GM19025 (cell line): ENCODE data around the gene A2M.
"Not testable (repeated sequence)": the region's sequence is repeated elsewhere in the genome, so short reads cannot be mapped to it uniquely, and the experiment has no call there.

Experiments
- ATAC-seq: cut with Tn5 transposase; IDR thresholded peaks from one replicate; pipeline ENCODE4 v1.9.1; 2021; ENCODE audit warnings: mild to moderate bottlenecking, low read depth, moderate library complexity; ENCODE audit not compliant: unreplicated experiment

The A2M gene

GRCh38 chr12:9115731-9116559, at the start of gene A2M:
Gene A2M, minus strand, starts transcription at chr12:9115919. Its CDS starts 70 bp downstream, at chr12:9115849.
- ATAC-seq: no peak

- ATAC-seq: no peak
Measured at GRCh38 chr12:9163392-9163791, 47.7 kb upstream of the A2M start.

DNA sequence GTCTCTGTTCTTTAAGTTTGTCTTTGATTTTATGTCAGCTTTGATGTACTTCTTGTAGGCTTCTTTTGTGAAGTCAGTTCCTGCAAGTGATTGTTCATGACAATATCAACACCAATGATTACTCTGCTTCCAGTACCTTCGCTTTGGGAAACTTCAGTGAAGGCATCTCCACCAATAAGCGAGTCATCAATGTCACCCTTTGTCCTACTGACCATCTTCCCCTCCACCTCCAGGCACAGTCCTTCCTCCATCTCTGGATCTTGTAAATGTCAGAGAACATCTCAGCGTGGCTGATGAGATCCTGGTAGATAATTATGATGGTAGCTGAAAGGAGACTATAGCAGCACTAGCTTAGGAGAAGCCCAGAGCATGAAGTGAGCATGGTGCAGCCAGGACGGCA, 40.4 kb upstream of the A2M start:
- ATAC-seq: no peak

- ATAC-seq: no peak
Measured at GRCh38 chr12:9149372-9149771, 33.7 kb upstream of the A2M start.

DNA sequence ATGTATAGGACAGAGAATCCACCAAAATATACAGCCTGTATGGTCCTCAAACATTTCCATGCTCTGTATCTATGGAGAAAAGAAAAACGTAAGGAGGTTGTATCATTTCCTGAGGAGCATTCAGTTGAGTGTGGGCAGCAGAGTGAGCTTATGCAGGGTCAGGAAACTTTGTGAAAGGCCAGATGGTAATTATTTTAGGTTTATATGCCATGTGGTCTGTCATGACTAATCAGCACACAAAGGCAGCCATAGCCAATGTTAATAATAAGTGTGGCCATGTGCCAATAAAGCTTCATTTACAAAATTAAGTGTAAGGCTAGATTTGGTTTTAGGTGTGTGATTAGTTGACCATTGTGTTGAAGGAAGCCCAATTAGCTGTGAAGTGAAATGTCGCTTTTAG, 33.2 kb upstream of the A2M start:
- ATAC-seq: no peak

GRCh38 chr12:9147461-9147860, 31.7 kb upstream of the A2M start:
- no peak for ATAC-seq

DNA sequence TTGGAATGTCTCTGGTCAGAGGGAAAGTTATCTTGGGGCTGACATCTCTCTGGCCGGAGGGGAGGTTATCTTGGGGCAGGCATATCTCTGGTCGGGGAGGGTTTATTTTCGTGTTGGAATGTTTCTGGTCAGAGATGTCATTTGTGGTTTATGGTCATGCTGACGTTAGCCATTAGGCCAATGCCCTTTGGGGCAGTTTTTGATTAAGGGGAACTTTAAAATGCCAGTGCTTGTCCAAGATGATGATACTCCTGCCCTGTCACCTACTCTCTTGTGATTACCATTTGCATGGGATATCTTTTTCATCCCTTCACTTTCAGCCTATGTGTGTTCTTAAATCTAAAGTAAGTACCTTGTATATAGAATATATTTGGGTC, 29.0 kb upstream of the A2M start:
- no peak for ATAC-seq

GRCh38 chr12:9143929-9144729, 28.4 kb upstream of the A2M start:
- ATAC-seq: no peak

DNA sequence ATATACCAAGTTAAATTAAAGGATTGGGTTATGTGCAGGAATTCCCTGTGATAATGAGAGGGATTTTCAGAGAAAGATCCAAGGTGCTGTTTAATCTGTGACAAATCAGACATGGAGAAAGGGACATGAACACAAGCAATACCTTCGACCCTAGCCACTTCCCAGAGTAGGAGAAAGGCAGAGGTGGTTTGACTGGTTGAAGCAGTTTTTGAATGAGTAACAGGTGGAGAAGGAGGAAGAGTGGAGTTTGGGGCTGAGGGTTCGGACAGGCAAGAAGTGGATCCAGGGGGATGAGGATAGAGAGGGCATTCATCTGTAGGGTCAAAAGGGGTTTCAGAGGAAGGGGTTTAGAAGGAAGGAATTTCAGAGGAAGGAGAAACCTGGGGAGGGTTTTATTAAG, 27.4 kb upstream of the A2M start:
- ATAC-seq: no peak

DNA sequence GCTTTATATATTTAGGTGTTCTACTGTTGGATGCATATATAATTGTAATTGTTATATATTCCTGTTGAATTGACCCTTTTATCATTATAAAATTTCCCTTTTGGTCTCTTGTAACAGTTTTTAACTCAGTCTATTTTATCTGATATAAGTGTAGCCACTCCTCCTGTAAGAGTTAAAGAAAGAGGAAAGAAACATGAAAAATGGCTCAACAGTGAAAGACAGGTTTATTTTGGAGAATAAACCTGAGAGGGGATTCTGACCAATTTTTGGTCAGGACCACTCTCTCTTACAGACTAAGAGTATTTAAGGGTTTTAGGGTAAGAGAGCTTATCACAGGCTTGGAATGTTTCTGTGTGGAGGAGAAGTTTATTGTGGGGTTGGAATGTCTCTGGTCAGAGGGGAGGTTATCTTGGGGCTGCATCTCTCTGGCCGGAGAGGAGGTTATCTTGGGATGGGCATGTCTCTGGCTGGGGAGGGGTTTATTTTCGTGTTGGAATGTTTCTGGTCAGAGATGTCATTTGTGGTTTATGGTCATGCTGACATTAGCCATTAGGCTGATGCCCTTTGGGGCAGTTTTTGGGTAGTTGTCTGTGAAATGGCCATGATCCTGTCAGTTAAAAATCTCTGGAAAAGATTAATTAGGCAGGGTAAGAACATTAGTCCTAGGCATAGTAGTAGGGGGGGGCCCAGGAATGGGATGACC, 24.0 kb upstream of the A2M start:
- not testable (repeated sequence) for ATAC-seq

GRCh38 chr12:9135903-9136310, 20.2 kb upstream of the A2M start:
- ATAC-seq: no peak

GRCh38 chr12:9134981-9135628, 19.4 kb upstream of the A2M start:
- ATAC-seq: no peak

DNA sequence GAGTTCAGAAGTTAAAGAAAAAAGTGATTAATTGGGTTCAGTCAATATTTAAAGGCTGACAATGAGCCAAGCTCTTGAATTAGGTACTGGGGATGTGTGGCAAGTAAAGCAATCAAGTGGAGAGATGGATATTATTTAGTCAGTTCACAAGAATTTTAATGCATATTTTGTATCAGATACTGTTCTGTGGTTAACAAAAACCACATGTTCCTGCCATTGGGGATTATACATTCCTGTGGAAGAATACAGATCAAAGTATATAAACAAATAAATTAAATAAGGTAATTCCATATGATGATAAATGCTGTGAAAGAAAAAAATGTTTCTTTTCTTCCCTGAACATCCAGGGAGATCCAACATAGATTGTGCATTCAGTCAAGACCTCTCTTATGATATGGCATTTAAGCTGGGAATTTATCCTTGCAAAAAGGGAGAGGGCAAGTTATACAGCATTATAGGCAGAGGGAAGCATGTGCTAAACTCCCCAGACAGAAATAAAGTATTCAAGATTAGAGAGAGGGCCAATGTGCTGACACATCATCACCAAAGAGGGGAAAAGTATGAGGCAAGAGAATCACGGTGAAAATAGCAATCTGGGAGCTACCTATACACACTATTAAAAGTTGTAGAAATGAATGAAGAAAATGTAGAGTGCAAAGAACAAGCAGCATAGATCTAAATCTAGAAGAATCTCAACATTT, 17.6 kb upstream of the A2M start:
- no peak for ATAC-seq

GRCh38 chr12:9132008-9132535, 16.4 kb upstream of the A2M start:
- ATAC-seq: no peak

GRCh38 chr12:9130244-9130643, 14.5 kb upstream of the A2M start:
- ATAC-seq: no peak

DNA sequence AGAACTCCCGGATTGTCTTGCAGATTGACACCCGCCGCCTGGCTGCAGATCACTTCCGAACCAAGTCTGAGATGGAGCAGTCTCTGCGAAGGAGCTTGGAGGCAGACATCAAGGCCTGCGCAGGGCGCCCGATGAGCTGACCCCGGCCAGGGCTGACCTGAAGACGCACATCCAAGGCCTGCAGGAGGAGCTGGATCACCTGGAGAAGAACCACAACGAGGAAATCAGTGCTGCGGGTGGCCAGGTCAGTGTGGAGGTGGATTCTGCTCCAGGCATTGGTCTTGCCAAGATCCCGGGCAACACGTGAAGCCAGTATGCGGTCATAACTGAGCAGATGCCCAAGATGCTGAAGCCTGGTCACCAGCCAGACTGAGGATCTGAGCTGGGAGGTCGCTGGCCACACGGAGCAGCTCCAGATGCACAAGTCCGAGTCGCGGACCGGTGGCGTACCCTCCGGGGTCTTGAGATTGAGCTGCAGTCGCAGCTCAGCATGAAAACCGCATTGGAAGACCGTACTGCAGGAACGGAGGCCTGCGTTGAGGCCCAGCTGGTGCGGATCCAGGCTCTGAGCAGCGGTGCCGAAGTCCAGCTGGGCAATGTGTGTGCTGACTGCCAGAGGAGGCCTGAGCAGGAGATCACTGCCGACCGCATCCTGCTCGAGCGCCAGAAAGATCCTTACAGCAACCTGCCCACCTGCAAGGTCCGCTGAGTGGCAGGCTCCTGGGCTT, 12.4 kb upstream of the A2M start:
- ATAC-seq: no peak

GRCh38 chr12:9127484-9127883, 11.8 kb upstream of the A2M start:
- no peak for ATAC-seq

GRCh38 chr12:9124383-9125031, 8.8 kb upstream of the A2M start:
- ATAC-seq: no peak
